NB4 (cell line): Measurements from ENCODE around the gene CHODL.

Experiments
- DNase-seq: peaks from one replicate; pipeline ENCODE4 v3.0.0; 2010; ENCODE audit warnings: low read depth
- H3K4me3 ChIP-seq: one replicate; pipeline ENCODE4 v1.5.1; 2011; ENCODE audit warnings: mild to moderate bottlenecking, low read depth, low read length, moderate library complexity
- CTCF ChIP-seq: IDR thresholded peaks from one replicate; pipeline ENCODE4 v1.5.1; 2012; ENCODE audit warnings: low read depth, low read length
- MAX ChIP-seq: IDR thresholded peaks from 2 replicates; pipeline ENCODE4 v1.6.1; 2011; ENCODE audit warnings: low read depth, low read length
- MYC ChIP-seq: IDR thresholded peaks from 2 replicates; pipeline ENCODE4 v1.6.1; 2011; ENCODE audit warnings: low read depth, low read length
- POLR2A ChIP-seq: IDR thresholded peaks from 2 replicates; pipeline ENCODE4 v1.6.1; 2011; ENCODE audit warnings: mild to moderate bottlenecking; ENCODE audit not compliant: insufficient read length; ENCODE audit errors: extremely low read depth

CHODL gene

GRCh38 chr21:18235545-18235944 is 9.1 kb upstream of the CHODL start:
- TF ChIP-seq MYC (no peak), POLR2A (no peak), CTCF (no peak), MAX (no peak)
- no peak overlapping the region for H3K4me3 ChIP-seq
- no peak for DNase-seq

- H3K4me3 ChIP-seq = no peak overlapping the region
- DNase-seq = no peak
- TF ChIP-seq MYC (no peak), POLR2A (no peak), CTCF (no peak), MAX (no peak)
Observed at GRCh38 chr21:18245464-18245967, 883 bp downstream of the CHODL start.

GRCh38 chr21:18248171-18248570 is 3.5 kb downstream of the CHODL start:
- no peak overlapping the region for H3K4me3 ChIP-seq
- DNase-seq = no peak
- no peak for TF ChIP-seq MAX
- TF ChIP-seq POLR2A = no peak

GRCh38 chr21:18249672-18250071 is 5.0 kb downstream of the CHODL start:
- DNase-seq = no peak
- TF ChIP-seq CTCF = no peak
- TF ChIP-seq MYC = no peak
- TF ChIP-seq MAX = no peak
- no peak for TF ChIP-seq POLR2A
- H3K4me3 ChIP-seq = no peak overlapping the region

- DNase-seq = no peak
- TF ChIP-seq MAX = no peak
- TF ChIP-seq MYC = no peak
- no peak for TF ChIP-seq POLR2A
- TF ChIP-seq CTCF = no peak
- no peak overlapping the region for H3K4me3 ChIP-seq
Observed at GRCh38 chr21:18251065-18251464, 6.4 kb downstream of the CHODL start.

- DNase-seq = no peak
- H3K4me3 ChIP-seq = no peak overlapping the region
- TF ChIP-seq POLR2A (no peak), MAX (no peak), CTCF (no peak), MYC (no peak)
Observed at GRCh38 chr21:18252256-18252655, 7.6 kb downstream of the CHODL start.
